Sigmoid colon (tissue), 7 donors: ENCODE data around the gene IFT80. TPM values are rescaled to one million over a fixed set of nuclear protein-coding genes. Genes with fewer than 3 reads are reported as not detected.
A peak's percentile ranks its signal among the peaks of the same experiment; 100 is the strongest.

ENCODE experiments used
- DNase-seq: peaks from one replicate; pipeline ENCODE4 v3.0.0-alpha.2; 2019
- H3K27ac ChIP-seq, 4 donors: fragments of 200-600 bp; sonication (generic); one replicate each; pipeline ENCODE4 v1.5.1; 2016 to 2019; ENCODE audit warnings: mild to moderate bottlenecking in 1 of 4
- H3K27me3 ChIP-seq, 3 donors: fragments of 200-600 bp; sonication (generic); one replicate each; pipeline ENCODE4 v1.5.1; 2019; ENCODE audit warnings: mild to moderate bottlenecking in 1 of 3
- H3K36me3 ChIP-seq, 4 donors: fragments of 200-600 bp; sonication (generic); one replicate each; pipeline ENCODE4 v1.5.1; 2016 to 2019
- H3K4me1 ChIP-seq, 4 donors: fragments of 200-600 bp; sonication (generic); one replicate each; pipeline ENCODE4 v1.5.1; 2017 to 2019
- H3K4me3 ChIP-seq, 4 donors: fragments of 200-600 bp; sonication (generic); one replicate each; pipeline ENCODE4 v1.5.1; 2017 to 2019; ENCODE audit warnings: mild to moderate bottlenecking in 2 of 4, moderate library complexity in 1 of 4
- H3K9me3 ChIP-seq, 4 donors: fragments of 200-600 bp in 3 of 4; sonication (generic) in 3 of 4; one replicate each; pipeline versions ENCODE4 v1.5.1 to v1.6.1; 2013 to 2019
- CTCF ChIP-seq, 4 experiments: fragments of 450-650 bp in 3 of 4; fragments of 200-600 bp in 1 of 4; IDR thresholded peaks; one replicate each; pipeline ENCODE4 v1.5.1; 2016 to 2019; ENCODE audit warnings: antibody characterized with exemption in 4 of 4, mild to moderate bottlenecking in 3 of 4, moderate library complexity in 2 of 4
- EP300 ChIP-seq, 4 donors: sonication (generic); formaldehyde crosslinking; IDR thresholded peaks; one replicate each; pipeline ENCODE4 v1.6.1; 2017; ENCODE audit warnings: antibody characterized with exemption in 4 of 4
- POLR2A ChIP-seq, 2 donors: fragments of 450-650 bp; IDR thresholded peaks; one replicate each; pipeline ENCODE4 v1.6.1; 2016; ENCODE audit warnings: antibody characterized with exemption in 2 of 2, mild to moderate bottlenecking in 2 of 2, moderate library complexity in 2 of 2
- POLR2AphosphoS5 ChIP-seq, 4 donors: sonication (generic); formaldehyde crosslinking; IDR thresholded peaks; one replicate each; pipeline ENCODE4 v1.6.1; 2017; ENCODE audit warnings: antibody characterized with exemption in 4 of 4
- WGBS, 2 donors: extraction: QIAGEN DNeasy Blood & Tissue Kit; methylation state at CpG; one replicate each; pipeline ENCODE4 v1.1.7; 2013; 5-methylcytosine and 5-hydroxymethylcytosine counted together
- intact Hi-C: fragments of 100-400 bp; cut with DNase I; formaldehyde crosslinking; loops from one replicate; pipeline ENCODE4 v1.15.1; 2023
- polyA plus RNA-seq, 3 donors: library from polyadenylated mRNA; stranded (reverse); fragments of 200-250 nt; gene quantifications; one replicate each; pipeline ENCODE4 v1.2.3, GENCODE V29; 2013
- total RNA-seq, 4 donors: library from RNA; depleted of rRNA; stranded (reverse); fragments of >200 nt; gene quantifications; one replicate each; pipeline ENCODE4 v1.1.0, GENCODE V29; 2016
- donor health status: healthy with polysubstance abuse.
- donor health status: Bipolar disorder and iron deficiency.
- donor health status: healthy.

The IFT80 gene
- total and polyA plus RNA-seq, 7 donors = 5.8 to 22.8 (median 15.0) TPM

GRCh38 chr3:160259589-160259988, 139.4 kb downstream of the IFT80 start:
- Histone ChIP-seq H3K4me3 (no peak overlapping the region), H3K27ac (peak overlapping the region in 2 of 4 donors; percentile 18 to 45), H3K4me1 (peaks cover 0 to 17% (median 13%) of the 10 kb centered on the region in 4 donors), H3K36me3 (no peaks in the 10 kb centered on the region), H3K27me3 (no peaks in the 10 kb centered on the region), H3K9me3 (no peaks in the 10 kb centered on the region)
- intact Hi-C loops = no loop called here
- no peak for DNase-seq
- TF ChIP-seq EP300 (IDR thresholded peaks at IDR 0.05) (no peak), POLR2A (IDR thresholded peaks at IDR 0.05) (no peak), POLR2AphosphoS5 (IDR thresholded peaks at IDR 0.05) (no peak), CTCF (IDR thresholded peaks at IDR 0.05) (no peak)
- WGBS, 2 donors = 25 to 57% methylated on average over 1 of the region's 1 CpG

DNA sequence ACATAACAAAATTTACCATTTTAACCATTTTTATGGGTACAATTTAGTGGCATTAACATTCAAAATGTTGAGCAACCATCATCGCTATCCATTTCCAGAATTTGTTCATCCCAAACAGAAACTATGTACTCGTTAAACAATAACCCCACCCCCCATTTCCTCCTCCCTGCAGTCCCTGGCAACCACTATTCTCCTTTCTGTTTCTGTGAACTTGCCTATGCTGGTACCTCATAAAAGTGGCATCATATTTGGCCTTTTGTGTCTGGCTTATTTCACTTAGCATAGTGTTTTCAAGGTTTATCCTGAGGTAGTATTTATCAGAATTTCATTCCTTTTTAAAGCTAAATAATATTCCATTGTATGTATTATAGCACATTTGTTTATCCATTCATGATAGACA, 141.4 kb downstream of the IFT80 start:
- Histone ChIP-seq H3K36me3 (no peaks in the 10 kb centered on the region), H3K9me3 (no peaks in the 10 kb centered on the region), H3K4me3 (no peak overlapping the region), H3K27ac (peak overlapping the region in 2 of 4 donors; percentile 26 to 45), H3K27me3 (no peaks in the 10 kb centered on the region), H3K4me1 (peaks cover 0 to 28% (median 19%) of the 10 kb centered on the region in 4 donors)
- TF ChIP-seq EP300 (IDR thresholded peaks at IDR 0.05) = peak in 2 of 4 donors; percentile 20 to 26
- no peak for TF ChIP-seq POLR2A (IDR thresholded peaks at IDR 0.05)
- TF ChIP-seq CTCF (IDR thresholded peaks at IDR 0.05) = no peak
- TF ChIP-seq POLR2AphosphoS5 (IDR thresholded peaks at IDR 0.05) = peak; percentile 53 to 77 (median 66)
- 72 to 81% methylated on average over 2 of the region's 2 CpGs for WGBS, 2 donors
- intact Hi-C loops = no loop called here
- DNase-seq = no peak

- peak overlapping the region in 3 of 4 donors; percentile 65 to 70 (median 66) for H3K27ac ChIP-seq
- H3K4me3 ChIP-seq = no peak overlapping the region
- H3K9me3 ChIP-seq = no peaks in the 10 kb centered on the region
- H3K36me3 ChIP-seq = no peaks in the 10 kb centered on the region
- intact Hi-C loops = loop anchor here (5.0 kb wide), 1 partner anchor 66 kb away; no protein-coding TSS in a partner anchor
- no peak for DNase-seq
- H3K27me3 ChIP-seq = no peaks in the 10 kb centered on the region
- peaks cover 0 to 46% (median 11%) of the 10 kb centered on the region in 4 donors for H3K4me1 ChIP-seq
- no peak for TF ChIP-seq CTCF (IDR thresholded peaks at IDR 0.05)
- TF ChIP-seq POLR2A (IDR thresholded peaks at IDR 0.05) = no peak
- TF ChIP-seq POLR2AphosphoS5 (IDR thresholded peaks at IDR 0.05) = peak; percentile 32 to 79 (median 68)
- peak in 1 of 4 donors; percentile 15 for TF ChIP-seq EP300 (IDR thresholded peaks at IDR 0.05)
These were observed 145.7 kb downstream of the IFT80 start for GRCh38 chr3:160253298-160253697.

GRCh38 chr3:160247766-160248165, 151.3 kb downstream of the IFT80 start:
- intact Hi-C loops = no loop called here
- WGBS, 2 donors = 53 to 89% methylated on average over 1 of the region's 1 CpG
- H3K4me3 ChIP-seq = no peak overlapping the region

More at GRCh38 chr3:160247766-160248165, 151.3 kb downstream of the IFT80 start:
- H3K4me1 ChIP-seq = peaks cover 0 to 20% (median 5%) of the 10 kb centered on the region in 4 donors
- no peaks in the 10 kb centered on the region for H3K36me3 ChIP-seq
- DNase-seq = no peak
- TF ChIP-seq CTCF (IDR thresholded peaks at IDR 0.05) = no peak
- no peaks in the 10 kb centered on the region for H3K27me3 ChIP-seq
- H3K9me3 ChIP-seq = no peaks in the 10 kb centered on the region
- H3K27ac ChIP-seq = no peak overlapping the region
